Measurements from ENCODE around the gene NPSR1.

- no peak for TF ChIP-seq CTCF (IDR thresholded peaks at IDR 0.05)
- TF ChIP-seq POLR2A (IDR thresholded peaks at IDR 0.05): no peak
- no peak for TF ChIP-seq EP300 (IDR thresholded peaks at IDR 0.05; ENCODE audit: low read depth)
- TF ChIP-seq POLR2AphosphoS5 (IDR thresholded peaks at IDR 0.05): no peak
Observed at GRCh38 chr7:34726221-34726620, 68.2 kb downstream of the NPSR1 start.
